Thyroid gland (tissue), 4 donors: ENCODE results near the gene SPATA12. TPM values are rescaled to one million over a fixed set of nuclear protein-coding genes. Genes with fewer than 3 reads are reported as not detected.

Experiments used
- DNase-seq, 2 donors: peaks; one replicate each; pipeline ENCODE4 v3.0.0-alpha.2; 2019
- H3K27ac ChIP-seq, 3 donors: fragments of 200-600 bp; sonication (generic); 1 replicate in 2 of 3; 2 replicates in 1 of 3; pipeline ENCODE4 v1.5.1; 2016 to 2019; ENCODE audit warnings: mild to moderate bottlenecking in 1 of 3, moderate library complexity in 1 of 3
- H3K27me3 ChIP-seq: fragments of 200-600 bp; sonication (generic); one replicate; pipeline ENCODE4 v1.5.1; 2019
- H3K36me3 ChIP-seq, 2 donors: fragments of 200-600 bp; sonication (generic); one replicate each; pipeline ENCODE4 v1.5.1; 2016 to 2019
- H3K4me1 ChIP-seq, 2 donors: fragments of 200-600 bp; sonication (generic); one replicate each; pipeline ENCODE4 v1.5.1; 2017 to 2019
- H3K4me3 ChIP-seq, 3 donors: fragments of 200-600 bp; sonication (generic); replicated peaks in 1 of 3; 1 replicate in 2 of 3; 2 replicates in 1 of 3; pipeline ENCODE4 v1.5.1; 2016; ENCODE audit warnings: mild to moderate bottlenecking in 1 of 3
- H3K9me3 ChIP-seq: fragments of 200-600 bp; sonication (generic); one replicate; pipeline ENCODE4 v1.5.1; 2017
- CTCF ChIP-seq, 6 experiments: fragments of 200-600 bp in 3 of 6; fragments of 450-650 bp in 3 of 6; sonication (generic) in 3 of 6; IDR thresholded peaks; one replicate each; pipeline ENCODE4 v1.5.1; 2016 to 2019; ENCODE audit warnings: antibody characterized with exemption in 6 of 6, mild to moderate bottlenecking in 2 of 6, inconsistent platforms in 1 of 6, moderate library complexity in 1 of 6
- POLR2A ChIP-seq, 2 donors: fragments of 450-650 bp; IDR thresholded peaks; one replicate each; pipeline ENCODE4 v1.6.1; 2017; ENCODE audit warnings: antibody characterized with exemption in 2 of 2, mild to moderate bottlenecking in 2 of 2, moderate library complexity in 1 of 2
- WGBS, 2 donors: methylation state at CpG; one replicate each; pipeline ENCODE4 v1.1.5; 2017; 5-methylcytosine and 5-hydroxymethylcytosine counted together
- intact Hi-C: fragments of 100-400 bp; cut with DNase I; formaldehyde crosslinking; loops from one replicate; pipeline ENCODE4 v1.15.1; 2023
- total RNA-seq, 4 donors: library from RNA; depleted of rRNA; stranded (reverse); fragments of >200 nt; gene quantifications; one replicate each; pipeline ENCODE4 v1.2.3, GENCODE V29; 2016

SPATA12 gene
- total RNA-seq, 4 donors from 2014 or later: not detected

- no peaks in the 10 kb centered on the region for H3K9me3 ChIP-seq
- TF ChIP-seq CTCF (IDR thresholded peaks at IDR 0.05): no peak
- TF ChIP-seq POLR2A (IDR thresholded peaks at IDR 0.05): no peak
- no peaks in the 10 kb centered on the region for H3K27me3 ChIP-seq
- intact Hi-C loops: no loop called here
- DNase-seq: no peak
- WGBS, 2 donors: 95 to 98% methylated on average over 5 of the region's 5 CpGs
- no peak overlapping the region for H3K27ac ChIP-seq
- no peaks in the 10 kb centered on the region for H3K36me3 ChIP-seq
- no peak overlapping the region for H3K4me3 ChIP-seq
- H3K4me1 ChIP-seq: no peaks in the 10 kb centered on the region
These were observed 21.8 kb upstream of the SPATA12 start for GRCh38 chr3:57038466-57039164.

- Histone ChIP-seq H3K36me3 (no peaks in the 10 kb centered on the region), H3K4me3 (no peak overlapping the region), H3K27ac (no peak overlapping the region), H3K9me3 (no peaks in the 10 kb centered on the region), H3K27me3 (no peaks in the 10 kb centered on the region), H3K4me1 (peaks cover 4 to 14% of the 10 kb centered on the region in 2 donors)
- intact Hi-C loops: no loop called here
- WGBS, 2 donors: 72 to 84% methylated on average over 6 of the region's 6 CpGs
- TF ChIP-seq POLR2A (IDR thresholded peaks at IDR 0.05) (no peak), CTCF (IDR thresholded peaks at IDR 0.05) (no peak)
- DNase-seq: no peak
These were observed 18.8 kb upstream of the SPATA12 start for GRCh38 chr3:57041674-57042073.

GRCh38 chr3:57043518-57043917, 16.9 kb upstream of the SPATA12 start:
- H3K27me3 ChIP-seq: no peaks in the 10 kb centered on the region
- peaks cover 8 to 27% of the 10 kb centered on the region in 2 donors for H3K4me1 ChIP-seq
- WGBS, 2 donors: 0 to 88% methylated on average over 1 of the region's 1 CpG
- TF ChIP-seq POLR2A (IDR thresholded peaks at IDR 0.05) (no peak), CTCF (IDR thresholded peaks at IDR 0.05) (no peak)
- no peak for DNase-seq
- intact Hi-C loops: no loop called here
- no peak overlapping the region for H3K4me3 ChIP-seq
- no peaks in the 10 kb centered on the region for H3K9me3 ChIP-seq
- H3K27ac ChIP-seq: no peak overlapping the region
- H3K36me3 ChIP-seq: no peaks in the 10 kb centered on the region

- Histone ChIP-seq H3K27ac (no peak overlapping the region), H3K36me3 (no peaks in the 10 kb centered on the region), H3K4me3 (no peak overlapping the region), H3K27me3 (no peaks in the 10 kb centered on the region), H3K9me3 (no peaks in the 10 kb centered on the region), H3K4me1 (peaks cover 11 to 32% of the 10 kb centered on the region in 2 donors)
- intact Hi-C loops: no loop called here
- WGBS, 2 donors: 55 to 74% methylated on average over 6 to 7 of the region's 7 CpGs
- DNase-seq: no peak
- TF ChIP-seq POLR2A (IDR thresholded peaks at IDR 0.05): no peak
- no peak for TF ChIP-seq CTCF (IDR thresholded peaks at IDR 0.05)
These were observed 14.2 kb upstream of the SPATA12 start for GRCh38 chr3:57046101-57046765.

GRCh38 chr3:57048052-57048671, 12.3 kb upstream of the SPATA12 start:
- no peak overlapping the region for H3K27ac ChIP-seq
- no peak overlapping the region for H3K4me3 ChIP-seq
- H3K9me3 ChIP-seq: no peaks in the 10 kb centered on the region
- 49 to 50% methylated on average over 8 of the region's 8 CpGs for WGBS, 2 donors
- peak in 1 of 2 donors; percentile 6 for DNase-seq
- H3K27me3 ChIP-seq: no peaks in the 10 kb centered on the region
- no peaks in the 10 kb centered on the region for H3K36me3 ChIP-seq
- TF ChIP-seq CTCF (IDR thresholded peaks at IDR 0.05) (no peak), POLR2A (IDR thresholded peaks at IDR 0.05) (no peak)
- peaks cover 11 to 32% of the 10 kb centered on the region in 2 donors for H3K4me1 ChIP-seq
- intact Hi-C loops: no loop called here
